Panc1 (cell line): ENCODE results near the gene GPX3. TPM values are rescaled to one million over a fixed set of nuclear protein-coding genes. Genes with fewer than 3 reads are reported as not detected.

Experiments
- ATAC-seq: fragments of 200-7000 bp; cut with Tn5 transposase; 2 replicates; pipeline ENCODE4 v1.9.1; 2020; ENCODE audit warnings: mild to moderate bottlenecking, moderate library complexity
- BruUV-seq: library from RNA; stranded (reverse); fragments of 400-500 nt; replicated peaks from 2 replicates; lab custom pipeline; 2021; lab: Mats Ljungman, UMichigan
- CTCF ChIA-PET: fragments of 300-600 bp; sonication (Branson Sonifier 250); formaldehyde crosslinking; loops from one replicate; lab custom pipeline; 2022; ENCODE audit warnings: antibody characterized with exemption; lab: Charles Lee
- POLR2A ChIA-PET: fragments of 300-600 bp; sonication (Branson Sonifier 250); formaldehyde crosslinking; loops from one replicate; lab custom pipeline; 2022; ENCODE audit warnings: antibody characterized with exemption; lab: Charles Lee
- DNase-seq: peaks from one replicate; pipeline ENCODE4 v3.0.0-alpha.2; 2010; ENCODE audit warnings: low read depth, low spot score
- H3K27ac ChIP-seq: 2 replicates; pipeline ENCODE4 v1.5.1; 2011; ENCODE audit warnings: mild to moderate bottlenecking, low read length, inconsistent platforms
- H3K27me3 ChIP-seq: fragments of 200-500 bp; sonication (Bioruptor generic); 2 replicates; pipeline ENCODE4 v1.6.0; 2014; ENCODE audit warnings: low read length, inconsistent platforms; ENCODE audit not compliant: control insufficient read depth, insufficient read depth
- H3K36me3 ChIP-seq: fragments of 200-500 bp; sonication (Bioruptor generic); 2 replicates; pipeline ENCODE4 v1.5.1; 2014; ENCODE audit warnings: inconsistent platforms, mild to moderate bottlenecking, low read length, moderate library complexity; ENCODE audit not compliant: control insufficient read depth, insufficient read depth
- H3K4me1 ChIP-seq: 2 replicates; pipeline ENCODE4 v1.5.1; 2011; ENCODE audit warnings: inconsistent platforms, mild to moderate bottlenecking, low read length, moderate library complexity; ENCODE audit not compliant: control insufficient read depth, insufficient read depth
- H3K4me3 ChIP-seq, 2 experiments: 2 replicates each; pipeline ENCODE4 v1.5.1; 2011 to 2012; ENCODE audit warnings: low read depth in 2 of 2, low read length in 2 of 2, mild to moderate bottlenecking in 2 of 2, inconsistent platforms in 1 of 2, moderate library complexity in 1 of 2
- H3K9me3 ChIP-seq: fragments of 200-500 bp; sonication (Bioruptor generic); 2 replicates; pipeline ENCODE4 v1.5.1; 2014; ENCODE audit warnings: low read depth, mild to moderate bottlenecking, inconsistent platforms, low read length, moderate library complexity; ENCODE audit not compliant: control insufficient read depth, insufficient read depth
- CTCF ChIP-seq: fragments of 450-650 bp; IDR thresholded peaks from 2 replicates; pipeline ENCODE4 v1.5.1; 2017; ENCODE audit warnings: mild to moderate bottlenecking
- POLR2AphosphoS5 ChIP-seq: IDR thresholded peaks from 2 replicates; pipeline ENCODE4 v1.6.1; 2012; ENCODE audit warnings: mild to moderate bottlenecking, low read depth, low read length, moderate library complexity
- REST ChIP-seq, 2 experiments: IDR thresholded peaks; 2 replicates each; pipeline ENCODE4 v1.6.1; 2011 to 2012; ENCODE audit warnings: low read depth in 2 of 2, control low read depth in 1 of 2, low read length in 1 of 2, mild to moderate bottlenecking in 1 of 2, moderate library complexity in 1 of 2; ENCODE audit not compliant: insufficient read depth in 1 of 2
- SIN3A ChIP-seq: IDR thresholded peaks from 2 replicates; pipeline ENCODE4 v1.6.1; 2012; ENCODE audit warnings: low read depth, mild to moderate bottlenecking, low read length, moderate library complexity, borderline replicate concordance; ENCODE audit not compliant: insufficient read depth
- TCF7L2 ChIP-seq: IDR thresholded peaks from 2 replicates; pipeline ENCODE4 v1.6.1; 2011; ENCODE audit warnings: mild to moderate bottlenecking, low read depth, low read length, inconsistent platforms
- in situ Hi-C: cut with HindIII; loops from 2 replicates; pipeline ENCODE4 v1.10.0; 2016; ENCODE audit warnings: low sequenced_read_pairs, low pct_unique_long_range_greater_than_20kb
- intact Hi-C: fragments of 100-400 bp; cut with micrococcal nuclease; formaldehyde crosslinking; loops from one replicate; pipeline ENCODE4 v1.10.0; 2022; ENCODE audit not compliant: unreplicated experiment
- total RNA-seq: library from RNA; stranded (reverse); gene quantifications from one replicate; pipeline ENCODE4 v1.2.1, GENCODE V29; 2021; ENCODE audit not compliant: unreplicated experiment

GPX3 gene
- total RNA-seq, 1 experiment from 2014 or later, result 8.5 TPM

GRCh38 chr5:151077967-151078366 is 57.6 kb downstream of the GPX3 start:
- BruUV-seq, result no TSS peak
- H3K4me3 ChIP-seq, result no peak overlapping the region
- TF ChIP-seq TCF7L2 (no peak), REST (IDR thresholded peaks at IDR 0.05; ENCODE audit: insufficient read depth in 1 of 2, low read depth in 2 of 2, low read length in 1 of 2) (no peak), CTCF (no peak), POLR2AphosphoS5 (no peak), SIN3A (no peak)
- no peaks in the 10 kb centered on the region for H3K9me3 ChIP-seq
- in situ Hi-C loops, result no loop called here
- intact Hi-C loops, result no loop called here
- no peaks in the 10 kb centered on the region for H3K36me3 ChIP-seq
- DNase-seq (no peak), ATAC-seq (no peak)
- peaks cover 19% of the 10 kb centered on the region for H3K4me1 ChIP-seq
- POLR2A ChIA-PET, result no interaction called here
- CTCF ChIA-PET, result no interaction called here
- H3K27ac ChIP-seq, result no peak overlapping the region
- no peaks in the 10 kb centered on the region for H3K27me3 ChIP-seq

Other genes with a start within 250 kb of the GPX3 start
- gene SMIM3, start 241.8 kb upstream of the GPX3 start, total RNA-seq, result 55.2 TPM
- gene IRGM, start 174.1 kb upstream of the GPX3 start, total RNA-seq, result 0.18 TPM
- gene ZNF300, start 115.6 kb upstream of the GPX3 start, total RNA-seq, result 0.05 TPM
- gene TNIP1, start 60.4 kb downstream of the GPX3 start, total RNA-seq, result 81.9 TPM
- gene ANXA6, start 137.2 kb downstream of the GPX3 start, total RNA-seq, result 60.0 TPM
- 2.1 TPM for gene CCDC69, start 203.5 kb downstream of the GPX3 start, total RNA-seq
- gene GM2A, start 232.6 kb downstream of the GPX3 start, total RNA-seq, result 40.7 TPM